Activated CD4-positive, alpha-beta T cell treated with anti-CD3 and anti-CD28 coated beads for 48 hours (primary cell): ENCODE data around the gene COL8A2.

Source experiments
- DNase-seq: peaks from one replicate; pipeline ENCODE4 v3.0.0-alpha.2; 2020

Gene COL8A2

GRCh38 chr1:36157115-36157903 lies 32.3 kb upstream of the COL8A2 start:
- DNase-seq, result peak; percentile 14

GRCh38 chr1:36156329-36157114 lies 31.5 kb upstream of the COL8A2 start:
- peak; percentile 74 for DNase-seq

DNA sequence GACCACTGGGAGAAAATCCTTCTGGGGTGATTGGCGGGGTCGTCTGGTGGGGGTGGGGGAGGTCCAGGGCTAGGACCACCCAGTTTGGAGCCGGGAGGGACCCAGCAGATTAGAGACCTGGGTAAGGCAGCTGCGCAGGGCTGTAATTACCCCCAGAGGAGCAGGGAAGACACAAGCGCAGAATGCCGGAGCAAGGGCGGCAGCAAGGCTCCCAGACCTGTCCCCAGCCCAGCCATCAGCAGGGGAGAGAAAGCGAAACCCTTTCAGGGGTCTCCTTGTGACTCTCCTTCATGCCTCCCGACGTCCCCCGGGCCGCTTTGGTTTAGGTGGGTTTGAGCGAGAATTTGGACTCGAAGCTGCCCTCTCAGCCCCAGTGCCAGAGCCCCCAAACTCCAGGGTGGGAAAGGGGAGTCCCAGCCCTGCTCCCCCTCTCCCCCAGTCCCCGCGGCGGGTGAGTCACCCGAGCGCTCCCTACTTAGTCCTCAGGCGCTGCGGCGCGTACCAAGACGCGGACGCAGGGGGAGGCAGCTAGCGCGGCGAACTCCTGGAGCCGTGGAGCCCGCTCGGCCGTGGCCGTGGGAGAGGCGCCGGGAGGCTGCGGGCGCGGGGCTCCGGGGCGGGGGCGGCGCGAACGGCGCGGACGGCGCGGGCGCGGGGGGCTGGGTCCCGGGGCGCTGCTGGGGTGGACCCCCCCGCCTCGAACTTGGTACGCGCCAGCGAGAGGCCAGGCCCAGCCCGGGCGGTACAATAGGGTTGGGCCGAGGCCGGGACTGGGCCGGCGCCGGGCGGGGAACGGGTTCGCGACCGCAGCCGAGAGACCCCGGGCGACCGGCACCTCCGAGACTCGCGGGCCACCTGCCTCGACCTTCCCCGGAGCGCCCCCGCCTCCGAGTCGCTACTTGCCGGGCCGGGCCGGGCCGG lies 30.6 kb upstream of the COL8A2 start, which contains the start of gene MAP7D1:
TSS of gene MAP7D1 (plus strand) at position 753 of the 921 bp plus-strand sequence. CDS start 258 bp downstream, outside the sequence.
- peak; percentile 89 for DNase-seq

DNA sequence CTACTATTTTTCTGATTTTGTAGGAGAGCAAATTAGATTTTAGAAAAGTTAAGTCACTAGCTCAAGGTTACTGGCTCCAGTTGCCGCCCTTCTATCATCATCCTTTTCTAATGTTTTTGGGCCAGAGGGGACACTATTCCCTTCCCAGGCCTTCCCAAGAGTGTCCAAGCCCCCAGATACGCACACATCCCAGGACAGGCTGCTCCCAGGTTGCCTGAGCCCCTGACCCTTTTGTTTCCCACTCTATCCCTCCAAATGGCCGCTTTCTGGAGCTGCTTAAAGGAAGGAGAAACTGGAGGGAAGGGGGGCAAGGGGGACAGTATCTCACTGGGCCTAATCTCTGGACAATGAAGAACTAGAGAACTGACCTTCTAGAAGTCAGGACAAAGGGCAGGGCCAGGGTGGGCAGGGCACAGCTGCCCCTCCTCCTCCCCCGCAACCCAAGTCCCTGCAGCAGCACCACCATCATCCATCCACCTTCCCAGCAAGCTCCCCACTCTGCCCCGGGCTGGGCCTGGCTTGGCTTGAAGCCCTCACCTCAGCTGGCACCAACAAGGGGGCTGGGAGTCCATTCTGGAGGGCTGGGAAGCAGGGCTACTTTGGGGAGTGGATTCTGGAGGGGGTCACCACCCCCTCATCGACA lies 29.9 kb upstream of the COL8A2 start:
- DNase-seq, result no peak

- DNase-seq, result no peak
Measured at GRCh38 chr1:36154335-36154734, 29.3 kb upstream of the COL8A2 start.

- no peak for DNase-seq
Measured at GRCh38 chr1:36153476-36153875, 28.5 kb upstream of the COL8A2 start.

DNA sequence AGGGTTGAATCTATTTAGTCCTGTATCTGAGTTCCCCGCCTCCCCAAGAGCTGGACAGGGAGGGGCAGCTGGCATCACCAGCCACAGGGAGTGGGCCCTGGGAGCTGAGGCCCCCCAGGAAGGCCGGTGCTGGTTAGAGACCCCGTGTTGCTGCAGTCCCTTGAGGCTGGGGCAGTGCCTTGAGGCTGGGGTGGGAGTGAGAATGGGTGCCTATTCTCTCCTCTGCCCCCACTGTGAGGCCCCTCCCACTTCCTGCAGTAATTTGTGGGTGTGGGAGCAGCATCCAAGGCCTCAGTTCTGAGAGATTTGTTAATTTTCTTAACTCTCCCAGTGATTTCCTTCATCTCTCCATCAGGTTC lies 26.8 kb upstream of the COL8A2 start:
- peak; percentile 61 for DNase-seq

DNA sequence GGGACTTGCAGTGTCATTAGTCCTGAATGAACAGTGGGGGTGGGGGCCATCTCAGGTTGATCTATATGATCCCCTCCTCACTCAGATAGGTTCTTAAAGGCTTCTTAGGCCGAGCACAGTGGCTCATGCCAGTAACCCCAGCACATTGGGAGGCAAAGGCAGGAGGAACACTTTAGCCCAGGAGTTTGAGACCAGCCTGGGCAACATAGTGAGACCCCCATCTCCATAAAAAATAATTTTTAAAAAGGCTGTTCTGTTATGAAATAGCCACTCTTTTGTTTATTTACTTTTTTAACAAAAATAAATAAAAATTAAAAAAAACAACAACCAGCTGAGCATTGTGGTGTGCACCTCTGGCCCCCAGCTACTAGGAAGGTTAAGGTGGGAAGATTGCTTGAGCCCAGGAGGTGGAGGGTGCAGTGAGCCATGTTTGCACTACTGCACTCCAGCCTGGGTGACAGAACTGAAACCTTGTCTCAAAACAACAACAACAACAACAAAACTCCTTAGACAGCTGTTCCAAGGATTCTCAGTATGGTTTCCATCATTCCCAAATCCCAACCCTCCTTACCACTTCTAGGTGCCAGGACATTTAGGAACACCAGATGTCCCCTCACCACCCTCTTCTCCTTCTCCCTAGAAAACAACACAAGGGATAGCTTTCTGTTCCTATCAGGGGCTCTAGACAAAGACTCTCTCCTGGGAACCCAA lies 26.3 kb upstream of the COL8A2 start:
- DNase-seq, result no peak

- peak; percentile 83 for DNase-seq
Measured at GRCh38 chr1:36150296-36151133, 25.5 kb upstream of the COL8A2 start.

DNA sequence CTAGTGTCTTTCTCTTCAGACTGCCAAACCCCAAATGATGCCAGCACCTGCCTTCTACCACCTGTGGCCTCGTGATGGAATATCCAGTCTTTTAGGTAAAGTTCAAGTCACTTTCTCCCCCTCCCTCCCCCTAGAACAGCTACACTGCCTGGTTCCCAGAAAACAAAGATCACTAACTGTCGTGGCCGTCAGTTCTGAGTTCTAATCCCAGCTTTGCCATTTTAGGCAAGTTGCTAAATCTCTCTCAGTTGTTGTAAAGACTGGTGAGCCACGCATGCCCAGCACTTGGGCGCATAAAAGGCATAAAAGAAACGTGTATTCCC lies 24.9 kb upstream of the COL8A2 start:
- DNase-seq, result no peak

DNA sequence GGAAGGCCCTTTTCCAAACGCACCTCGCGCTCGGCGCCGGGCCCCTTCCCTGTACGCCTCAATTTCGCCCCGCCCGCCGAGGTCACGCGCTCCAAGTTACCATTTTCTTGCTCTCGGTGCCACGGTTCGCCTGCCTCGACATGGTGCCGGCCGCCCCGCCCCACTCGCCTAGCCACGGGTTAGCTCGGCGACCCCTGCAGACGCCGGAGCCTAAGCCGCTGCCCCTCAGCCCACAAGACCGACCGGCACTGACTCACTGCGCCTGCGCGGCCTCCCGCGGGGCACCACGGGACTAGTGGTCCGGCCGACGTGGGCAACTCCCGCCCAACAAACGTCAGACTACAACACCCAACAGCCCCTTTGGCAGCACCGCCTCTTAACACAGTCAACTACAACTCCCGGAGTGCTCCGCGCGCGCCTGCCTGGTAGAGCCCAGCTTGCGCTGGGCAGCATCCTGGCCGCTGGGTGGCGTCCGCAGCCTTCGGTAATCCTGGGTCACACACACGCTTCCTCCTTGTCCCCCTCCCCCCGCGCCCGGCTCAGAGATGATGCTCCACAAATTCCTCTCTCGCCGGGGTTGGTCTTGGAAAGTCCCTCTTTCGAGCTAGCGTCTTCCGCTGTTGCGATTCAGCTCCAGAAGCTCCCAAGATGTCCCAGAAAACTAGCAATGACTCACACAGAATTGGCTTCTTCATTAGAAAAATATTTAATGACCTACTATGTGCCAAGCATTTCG lies 24.4 kb upstream of the COL8A2 start, which contains the start of gene TRAPPC3:
TSS of gene TRAPPC3 (minus strand) at position 250 of the 736 bp plus-strand sequence. CDS start at position 142, 108 bp downstream.
- peak; percentile 100 for DNase-seq

DNA sequence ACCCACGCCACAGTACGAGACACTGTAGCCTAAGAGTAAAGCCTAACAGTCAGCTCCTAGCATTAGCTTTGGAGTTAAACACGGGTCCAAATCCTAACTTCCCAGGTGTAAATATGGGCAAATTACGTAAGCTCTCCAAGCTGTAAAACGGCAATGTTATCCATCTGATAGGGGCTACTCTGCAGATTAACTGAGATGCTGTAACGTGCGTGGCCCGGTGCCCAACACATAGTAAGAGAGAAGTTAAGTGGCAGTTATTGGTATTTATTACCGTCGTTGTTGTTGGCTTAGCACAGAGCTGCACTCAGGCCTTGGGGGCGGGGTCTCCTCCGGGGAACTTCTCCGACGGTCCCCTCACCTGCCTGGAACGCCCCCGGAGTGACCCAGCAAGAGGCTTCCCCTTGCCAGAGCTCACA lies 23.8 kb upstream of the COL8A2 start:
- DNase-seq, result no peak

GRCh38 chr1:36144413-36144812 lies 19.4 kb upstream of the COL8A2 start:
- DNase-seq, result no peak

- DNase-seq, result no peak
Measured at GRCh38 chr1:36143424-36143823, 18.4 kb upstream of the COL8A2 start.

GRCh38 chr1:36142121-36142520 lies 17.1 kb upstream of the COL8A2 start:
- DNase-seq, result no peak

DNA sequence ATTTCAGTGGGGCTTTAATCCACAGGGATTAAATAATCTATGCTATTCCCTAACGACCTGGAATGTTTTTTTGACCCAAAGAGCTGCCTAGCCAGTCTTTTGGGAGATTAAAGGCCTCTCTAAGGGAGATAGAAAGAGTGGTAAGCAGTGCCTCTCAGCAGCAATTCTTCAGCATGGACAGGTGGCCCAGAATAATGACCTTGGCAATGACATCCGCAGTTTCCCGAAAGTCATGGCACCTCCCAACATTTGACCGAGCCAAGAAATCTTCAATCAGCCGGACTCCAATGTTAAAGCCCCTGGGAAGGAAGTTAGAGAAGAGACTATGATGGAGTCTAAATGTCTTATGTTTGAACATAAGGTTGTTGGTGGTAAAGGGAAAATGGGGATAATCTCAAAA lies 14.5 kb upstream of the COL8A2 start:
- DNase-seq, result no peak

DNA sequence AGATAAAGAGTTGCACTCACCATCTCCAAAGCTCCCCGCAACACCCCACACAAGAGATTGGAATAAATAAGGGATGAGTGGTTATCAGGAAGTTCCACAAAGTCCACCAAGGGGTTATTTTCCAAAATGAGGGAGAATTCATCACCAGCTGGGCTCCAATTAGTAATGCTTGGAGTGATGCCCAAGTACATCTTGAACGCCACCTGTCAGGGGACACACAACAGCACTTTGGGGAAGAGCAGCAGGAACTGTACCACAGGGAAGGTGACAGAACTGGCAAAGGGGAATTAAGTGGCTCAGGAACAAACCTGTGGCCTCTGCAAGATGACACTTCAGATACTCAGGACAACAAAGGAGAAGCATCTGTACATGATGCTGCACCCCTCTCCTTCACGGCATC lies 12.8 kb upstream of the COL8A2 start:
- DNase-seq, result no peak

DNA sequence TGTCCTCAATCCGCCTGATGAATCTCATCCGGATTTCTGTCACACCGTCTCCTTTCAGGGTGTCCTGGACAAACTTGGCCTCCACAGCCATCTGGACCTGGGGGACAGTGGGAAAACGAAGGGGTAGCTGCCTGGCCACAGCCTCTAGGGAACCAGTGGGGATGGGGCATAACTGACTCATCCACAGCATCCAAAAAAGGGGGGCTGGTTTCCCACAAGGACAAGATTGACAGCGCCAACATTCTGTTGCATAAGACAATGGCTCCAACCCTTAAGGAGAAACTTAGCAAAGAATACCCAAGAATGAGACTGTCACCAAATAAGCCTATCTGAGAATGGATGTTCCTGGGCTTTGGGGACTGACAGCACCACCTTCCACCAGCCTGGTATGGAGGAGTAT lies 12.2 kb upstream of the COL8A2 start:
- DNase-seq, result no peak

GRCh38 chr1:36136535-36136934 lies 11.5 kb upstream of the COL8A2 start:
- no peak for DNase-seq

DNA sequence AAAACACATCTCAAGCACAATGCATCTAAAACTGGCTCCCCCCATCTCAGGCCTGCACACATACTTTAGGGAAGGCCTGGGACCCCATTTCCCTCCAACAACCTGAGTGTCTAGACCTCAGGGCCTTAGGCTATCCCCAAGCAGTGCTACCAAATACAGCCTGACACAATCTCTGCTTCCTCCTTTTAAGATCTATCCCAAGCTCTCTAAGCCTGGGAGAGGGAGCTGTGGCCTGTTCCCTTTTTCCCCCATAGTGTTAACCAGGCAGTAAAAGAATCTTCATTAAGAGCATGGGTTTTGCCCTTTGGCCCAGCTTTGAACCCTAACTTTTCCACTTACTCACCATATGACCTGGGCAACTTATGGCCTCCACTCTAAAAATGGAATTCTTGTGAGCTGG lies 10.8 kb upstream of the COL8A2 start:
- no peak for DNase-seq
